SK-N-SH (cell line): ENCODE data around the gene RHOJ. TPM values are rescaled to one million over a fixed set of nuclear protein-coding genes. Genes with fewer than 3 reads are reported as not detected.

Experiments
- CTCF ChIA-PET: fragments of 300-600, 350-600 bp; formaldehyde crosslinking; extraction: SDS; loops from one replicate; lab custom pipeline; 2021; lab: Yijun Ruan, JAX
- POLR2A ChIA-PET: fragments of 350-600 bp; sonication (Branson Sonifier 250); formaldehyde crosslinking; extraction: SDS; loops from one replicate; lab custom pipeline; 2020; ENCODE audit warnings: antibody characterized with exemption, inconsistent platforms; lab: Yijun Ruan, JAX
- DNase-seq: peaks from one replicate; pipeline ENCODE4 v3.0.0; 2012
- H2AFZ ChIP-seq: fragments of 200-600 bp; sonication (generic); 2 replicates; pipeline ENCODE4 v1.8.1; 2016; ENCODE audit warnings: antibody characterized with exemption, mild to moderate bottlenecking, low read depth
- H3F3A ChIP-seq: fragments of 200-600 bp; sonication (generic); replicated peaks from 2 replicates; pipeline ENCODE3; 2016; ENCODE audit warnings: antibody characterized with exemption, mild to moderate bottlenecking; ENCODE audit not compliant: insufficient read depth
- H3K27ac ChIP-seq, 2 experiments: fragments of 200-500 bp in 1 of 2; fragments of 200-600 bp in 1 of 2; sonication (Bioruptor generic) in 1 of 2; sonication (generic), shearing (Covaris generic) in 1 of 2; 2 replicates each; pipeline versions ENCODE4 v1.5.1 to v1.6.1; 2014 to 2016; ENCODE audit warnings: low read depth in 2 of 2, inconsistent platforms in 1 of 2, low read length in 1 of 2, mild to moderate bottlenecking in 1 of 2, mixed read lengths in 1 of 2
- H3K27me3 ChIP-seq: fragments of 200-600 bp; sonication (generic), shearing (Covaris generic); 2 replicates; pipeline ENCODE4 v1.6.1; 2016; ENCODE audit warnings: mixed run types; ENCODE audit not compliant: insufficient read depth
- H3K36me3 ChIP-seq, 2 experiments: fragments of 200-500 bp in 1 of 2; fragments of 200-600 bp in 1 of 2; sonication (Bioruptor generic) in 1 of 2; sonication (generic) in 1 of 2; replicated peaks in 1 of 2; 2 replicates each; pipeline versions ENCODE3 to v1.5.1; 2014 to 2016; ENCODE audit warnings: low read length in 1 of 2, mild to moderate bottlenecking in 1 of 2; ENCODE audit not compliant: insufficient read depth in 2 of 2, control insufficient read depth in 1 of 2
- H3K4me1 ChIP-seq, 2 experiments: fragments of 200-500 bp in 1 of 2; fragments of 200-600 bp in 1 of 2; sonication (Bioruptor generic) in 1 of 2; sonication (generic), shearing (Covaris generic) in 1 of 2; 2 replicates each; pipeline versions ENCODE4 v1.5.1 to v1.6.1; 2014 to 2016; ENCODE audit warnings: low read depth in 1 of 2, low read length in 1 of 2, mixed run types in 1 of 2; ENCODE audit not compliant: insufficient read depth in 2 of 2, control insufficient read depth in 1 of 2
- H3K4me2 ChIP-seq: fragments of 200-600 bp; sonication (generic), shearing (Covaris generic); 2 replicates; pipeline ENCODE4 v1.6.1; 2017; ENCODE audit warnings: mixed run types
- H3K4me3 ChIP-seq, 2 experiments: fragments of 200-500 bp in 1 of 2; fragments of 200-600 bp in 1 of 2; sonication (Bioruptor generic) in 1 of 2; sonication (generic), shearing (Covaris generic) in 1 of 2; 2 replicates each; pipeline versions ENCODE4 v1.5.1 to v1.8.1; 2014 to 2016; ENCODE audit warnings: low read depth in 2 of 2, inconsistent platforms in 1 of 2, low read length in 1 of 2, mild to moderate bottlenecking in 1 of 2, mixed read lengths in 1 of 2, moderate library complexity in 1 of 2
- H3K79me2 ChIP-seq: fragments of 200-600 bp; sonication (generic); 2 replicates; pipeline ENCODE4 v1.8.1; 2017; ENCODE audit warnings: mild to moderate bottlenecking; ENCODE audit not compliant: insufficient read depth
- H3K9ac ChIP-seq: fragments of 200-600 bp; sonication (generic); 2 replicates; pipeline ENCODE4 v1.6.1; 2017; ENCODE audit warnings: mixed run types
- H3K9me2 ChIP-seq: fragments of 200-600 bp; sonication (generic); 2 replicates; pipeline ENCODE4 v1.6.1; 2017; ENCODE audit warnings: mixed run types
- H3K9me3 ChIP-seq: fragments of 200-600 bp; sonication (generic); 2 replicates; pipeline ENCODE4 v1.6.1; 2017; ENCODE audit warnings: mixed run types, mild to moderate bottlenecking, moderate library complexity
- H4K20me1 ChIP-seq: fragments of 200-600 bp; sonication (generic); 2 replicates; pipeline ENCODE4 v1.6.1; 2017; ENCODE audit warnings: mild to moderate bottlenecking, mixed run types; ENCODE audit not compliant: insufficient read depth
- CTCF ChIP-seq: fragments of 200-600 bp; sonication (generic); IDR thresholded peaks from 2 replicates; pipeline ENCODE4 v1.6.1; 2017; ENCODE audit warnings: antibody characterized with exemption, mild to moderate bottlenecking, moderate library complexity
- GABPA ChIP-seq: IDR thresholded peaks from 2 replicates; pipeline ENCODE4 v1.4.0; 2012; ENCODE audit warnings: low read depth, mild to moderate bottlenecking
- IRF3 ChIP-seq: fragments of 150-350 bp; IDR thresholded peaks from 2 replicates; pipeline ENCODE4 v1.6.1; 2016; ENCODE audit warnings: mild to moderate bottlenecking, low read depth, low read length
- JUND ChIP-seq: IDR thresholded peaks from 2 replicates; pipeline ENCODE4 v1.4.0; 2012
- MEF2A ChIP-seq: IDR thresholded peaks from 2 replicates; pipeline ENCODE4 v1.4.0; 2012; ENCODE audit warnings: low read depth, borderline replicate concordance
- MXI1 ChIP-seq: IDR thresholded peaks from 2 replicates; pipeline ENCODE4 v1.6.1; 2012; ENCODE audit warnings: mild to moderate bottlenecking, low read depth, low read length, improper control_type of control experiment
- NFIC ChIP-seq: IDR thresholded peaks from 2 replicates; pipeline ENCODE4 v1.4.0; 2012; ENCODE audit warnings: borderline replicate concordance
- NRF1 ChIP-seq: IDR thresholded peaks from 2 replicates; pipeline ENCODE4 v1.6.1; 2012; ENCODE audit warnings: low read depth, mild to moderate bottlenecking, low read length
- RFX5 ChIP-seq: IDR thresholded peaks from 2 replicates; pipeline ENCODE4 v1.6.1; 2012; ENCODE audit warnings: mild to moderate bottlenecking, improper control_type of control experiment, low read length
- SMC3 ChIP-seq: IDR thresholded peaks from 2 replicates; pipeline ENCODE4 v1.6.1; 2012; ENCODE audit warnings: low read depth, low read length, improper control_type of control experiment
- TCF12 ChIP-seq: IDR thresholded peaks from 2 replicates; pipeline ENCODE4 v1.4.0; 2012
- ZBTB33 ChIP-seq: IDR thresholded peaks from 2 replicates; pipeline ENCODE4 v1.4.0; 2012; ENCODE audit warnings: low read depth, borderline replicate concordance
- WGBS: methylation state at CpG from one replicate; pipeline ENCODE4 v1.1.6; 2017; ENCODE audit warnings: low lambda C conversion rate; 5-methylcytosine and 5-hydroxymethylcytosine counted together
- polyA plus RNA-seq, 3 experiments: library from polyadenylated mRNA; depleted of rRNA; stranded (reverse); fragments of >200 nt; gene quantifications; 2 replicates each; pipeline ENCODE4 v1.2.3, GENCODE V29; 2012
- TF ChIP-seq, protein P1 (sequence below): IDR thresholded peaks from 2 replicates; pipeline ENCODE4; 2012
- TF ChIP-seq, protein P2 (sequence below): fragments of 150-350 bp; IDR thresholded peaks from 2 replicates; pipeline ENCODE4 v1.6.1; 2017; ENCODE audit warnings: antibody characterized with exemption, low read length, low read depth, borderline replicate concordance
- TF ChIP-seq, protein P3 (sequence below): IDR thresholded peaks from 2 replicates; pipeline ENCODE4 v1.4.0; 2012; ENCODE audit warnings: low read depth

RHOJ gene
- polyA plus RNA-seq, 1 of the 3 experiments (the other 2 are of a cell fraction) = 12.1 TPM

DNA sequence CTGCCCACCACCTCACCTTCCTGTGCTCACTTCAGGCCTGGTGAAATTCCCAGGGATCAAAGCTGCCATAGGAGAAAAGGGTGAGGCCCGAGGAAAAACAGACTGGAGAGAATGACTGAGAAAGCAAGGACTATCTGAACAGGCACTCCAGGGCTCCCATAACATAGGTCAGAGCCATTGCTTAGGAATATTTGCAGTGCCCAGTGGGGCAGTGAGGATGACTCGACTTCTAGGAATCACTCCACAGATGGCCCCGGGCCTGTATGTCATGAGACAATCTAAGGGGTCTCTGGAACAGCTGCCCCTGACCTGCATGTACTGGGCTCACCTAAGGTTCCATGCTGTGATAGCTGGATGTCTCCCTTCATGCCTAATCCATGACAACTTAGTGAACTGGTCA is 62.9 kb downstream of the RHOJ start:
- no peak for TF ChIP-seq SMC3
- TF ChIP-seq CTCF = no peak
- no peak for TF ChIP-seq MXI1
- TF ChIP-seq NFIC = no peak
- TF ChIP-seq, protein P1, sequence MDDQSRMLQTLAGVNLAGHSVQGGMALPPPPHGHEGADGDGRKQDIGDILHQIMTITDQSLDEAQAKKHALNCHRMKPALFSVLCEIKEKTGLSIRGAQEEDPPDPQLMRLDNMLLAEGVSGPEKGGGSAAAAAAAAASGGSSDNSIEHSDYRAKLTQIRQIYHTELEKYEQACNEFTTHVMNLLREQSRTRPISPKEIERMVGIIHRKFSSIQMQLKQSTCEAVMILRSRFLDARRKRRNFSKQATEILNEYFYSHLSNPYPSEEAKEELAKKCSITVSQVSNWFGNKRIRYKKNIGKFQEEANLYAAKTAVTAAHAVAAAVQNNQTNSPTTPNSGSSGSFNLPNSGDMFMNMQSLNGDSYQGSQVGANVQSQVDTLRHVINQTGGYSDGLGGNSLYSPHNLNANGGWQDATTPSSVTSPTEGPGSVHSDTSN = no peak
- no peak for TF ChIP-seq RFX5
- no peak for TF ChIP-seq TCF12
- TF ChIP-seq ZBTB33 = no peak
- TF ChIP-seq NRF1 = no peak
- no peaks in the 10 kb centered on the region for H4K20me1 ChIP-seq
- DNase-seq = no peak
- POLR2A ChIA-PET = no interaction called here
- H3K4me1 ChIP-seq = no peaks in the 10 kb centered on the region; a peak in 1 of 4 replicates
- H3K79me2 ChIP-seq = no peaks in the 10 kb centered on the region; the same call in 1 of the 2 replicates
- no peaks in the 10 kb centered on the region for H3K9me3 ChIP-seq
- H3F3A ChIP-seq = no peaks in the 10 kb centered on the region
- H3K9ac ChIP-seq = no peak overlapping the region
- whole genome bisulfite sequencing = 6% methylated on average over 3 of the region's 3 CpGs
- H3K27me3 ChIP-seq = no peaks in the 10 kb centered on the region
- 0 out of 4 replicates have a peak overlapping the region, but pooled peaks of 1 of the 2 experiments have one; percentile 2 for H3K27ac ChIP-seq
- H3K4me2 ChIP-seq = peak overlapping the region; percentile 26; the same call in 1 of the 2 replicates
- no peaks in the 10 kb centered on the region for H3K36me3 ChIP-seq
- no peaks in the 10 kb centered on the region for H3K9me2 ChIP-seq
- CTCF ChIA-PET = interaction anchor here (1.5 kb wide), 1 partner anchor 1088 kb away, joined by 4 read pairs; no protein-coding TSS in a partner anchor
- no peak overlapping the region for H2AFZ ChIP-seq
- H3K4me3 ChIP-seq = no peak overlapping the region

DNA sequence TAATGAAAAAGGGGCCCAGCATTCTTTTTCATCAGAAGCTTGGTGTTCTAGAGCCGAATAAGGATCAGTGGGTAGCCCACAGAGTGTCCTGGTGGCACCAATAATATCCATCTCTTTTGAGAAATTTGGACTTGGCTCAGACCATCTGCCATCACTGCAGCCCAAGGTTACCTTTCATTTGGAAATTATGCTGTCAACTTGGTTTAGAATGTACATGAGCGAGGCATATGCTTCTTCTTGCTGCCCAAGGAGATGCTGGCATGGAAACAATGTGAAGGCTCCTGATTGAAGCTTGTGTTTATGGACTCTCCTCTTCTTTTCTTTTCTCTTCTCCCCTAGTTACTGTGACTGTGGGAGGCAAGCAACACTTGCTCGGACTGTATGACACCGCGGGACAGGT is 64.5 kb downstream of the RHOJ start:
- Histone ChIP-seq H3K36me3 (no peaks in the 10 kb centered on the region), H3K4me3 (no peak overlapping the region), H3K9me2 (no peaks in the 10 kb centered on the region), H3K9ac (no peak overlapping the region), H2AFZ (no peak overlapping the region), H3F3A (no peaks in the 10 kb centered on the region), H4K20me1 (no peaks in the 10 kb centered on the region), H3K4me2 (no peak overlapping the region), H3K4me1 (no peaks in the 10 kb centered on the region; a peak in 1 of 4 replicates), H3K9me3 (no peaks in the 10 kb centered on the region), H3K27me3 (no peaks in the 10 kb centered on the region), H3K27ac (no peak overlapping the region), H3K79me2 (no peaks in the 10 kb centered on the region; the same call in 1 of the 2 replicates)
- CTCF ChIA-PET = interaction anchor here (0.9 to 1.5 kb wide), 4 partner anchors 9 to 1089 kb away, joined by 3 to 4 read pairs (median 4); no protein-coding TSS in a partner anchor
- WGBS = 16% methylated on average over 5 of the region's 5 CpGs
- DNase-seq = no peak
- POLR2A ChIA-PET = no interaction called here
- TF ChIP-seq, protein P2, sequence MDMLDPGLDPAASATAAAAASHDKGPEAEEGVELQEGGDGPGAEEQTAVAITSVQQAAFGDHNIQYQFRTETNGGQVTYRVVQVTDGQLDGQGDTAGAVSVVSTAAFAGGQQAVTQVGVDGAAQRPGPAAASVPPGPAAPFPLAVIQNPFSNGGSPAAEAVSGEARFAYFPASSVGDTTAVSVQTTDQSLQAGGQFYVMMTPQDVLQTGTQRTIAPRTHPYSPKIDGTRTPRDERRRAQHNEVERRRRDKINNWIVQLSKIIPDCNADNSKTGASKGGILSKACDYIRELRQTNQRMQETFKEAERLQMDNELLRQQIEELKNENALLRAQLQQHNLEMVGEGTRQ = no peak
- TF ChIP-seq NFIC (no peak), JUND (no peak), IRF3 (no peak), MEF2A (no peak), GABPA (no peak), MXI1 (no peak), CTCF (no peak)
- TF ChIP-seq, protein P3, sequence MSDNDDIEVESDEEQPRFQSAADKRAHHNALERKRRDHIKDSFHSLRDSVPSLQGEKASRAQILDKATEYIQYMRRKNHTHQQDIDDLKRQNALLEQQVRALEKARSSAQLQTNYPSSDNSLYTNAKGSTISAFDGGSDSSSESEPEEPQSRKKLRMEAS = no peak
